Measurements from ENCODE around the gene TOMM7.
"Not testable (repeated sequence)": the region's sequence is repeated elsewhere in the genome, so short reads cannot be mapped to it uniquely, and the experiment has no call there.

Gene TOMM7

DNA sequence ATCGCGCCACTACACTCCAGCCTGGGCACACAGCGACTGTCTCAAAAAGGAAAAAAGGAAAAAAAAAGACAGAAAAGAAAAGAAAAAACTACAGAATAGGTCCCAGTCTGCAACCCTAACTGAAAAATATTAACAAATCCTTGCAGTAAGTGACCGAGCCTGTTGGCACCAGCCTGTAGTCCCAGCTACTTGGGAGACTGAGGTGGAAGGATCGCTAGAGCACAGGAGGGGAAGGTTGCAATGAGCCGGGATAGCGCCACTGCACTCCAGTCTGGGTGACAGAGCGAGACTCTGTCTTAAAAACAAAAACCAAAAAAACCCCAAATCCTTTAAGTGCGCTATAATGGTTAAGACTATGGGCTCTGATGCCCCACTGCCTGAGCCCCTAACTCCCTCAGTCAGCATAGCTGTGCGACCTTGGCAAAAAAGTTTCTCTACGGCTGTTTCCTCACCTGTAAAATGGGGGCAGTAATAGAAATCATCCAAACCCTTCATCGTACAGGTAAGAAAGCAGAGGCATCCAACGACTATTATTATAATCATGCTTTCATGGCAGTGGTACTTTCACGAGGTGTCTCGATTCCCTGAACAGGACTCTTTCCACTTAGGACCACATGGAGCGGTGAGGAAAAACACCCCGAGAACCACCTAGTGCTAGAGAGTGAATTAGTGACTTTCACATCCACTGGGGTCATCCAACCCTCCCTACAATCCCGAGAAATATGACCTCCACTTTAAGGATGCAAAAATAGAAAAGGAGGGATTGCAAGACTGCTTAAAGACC lies 755 bp downstream of the TOMM7 start:
- DNase-seq (ENCODE audit: low spot score) = peak; percentile 24

DNA sequence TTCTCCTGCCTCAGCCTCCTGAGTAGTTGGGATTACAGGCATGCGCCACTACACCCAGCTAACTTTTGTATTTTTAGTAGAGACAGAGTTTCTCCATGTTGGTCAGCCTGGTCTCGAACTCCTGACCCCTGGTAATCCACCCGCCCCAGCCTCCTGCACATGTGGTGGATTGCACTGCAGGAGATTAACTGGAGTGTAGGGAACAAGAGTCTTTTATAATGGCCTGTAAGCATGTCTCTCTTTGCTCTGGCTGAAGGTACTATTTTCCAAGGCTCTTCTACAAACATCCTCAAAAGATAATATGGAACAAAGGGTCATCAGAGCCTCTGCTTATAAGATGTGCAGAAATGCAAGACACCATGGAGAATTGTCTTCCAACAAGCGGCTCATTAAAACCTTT lies 3.2 kb downstream of the TOMM7 start:
- no peak for DNase-seq (ENCODE audit: low spot score)

DNA sequence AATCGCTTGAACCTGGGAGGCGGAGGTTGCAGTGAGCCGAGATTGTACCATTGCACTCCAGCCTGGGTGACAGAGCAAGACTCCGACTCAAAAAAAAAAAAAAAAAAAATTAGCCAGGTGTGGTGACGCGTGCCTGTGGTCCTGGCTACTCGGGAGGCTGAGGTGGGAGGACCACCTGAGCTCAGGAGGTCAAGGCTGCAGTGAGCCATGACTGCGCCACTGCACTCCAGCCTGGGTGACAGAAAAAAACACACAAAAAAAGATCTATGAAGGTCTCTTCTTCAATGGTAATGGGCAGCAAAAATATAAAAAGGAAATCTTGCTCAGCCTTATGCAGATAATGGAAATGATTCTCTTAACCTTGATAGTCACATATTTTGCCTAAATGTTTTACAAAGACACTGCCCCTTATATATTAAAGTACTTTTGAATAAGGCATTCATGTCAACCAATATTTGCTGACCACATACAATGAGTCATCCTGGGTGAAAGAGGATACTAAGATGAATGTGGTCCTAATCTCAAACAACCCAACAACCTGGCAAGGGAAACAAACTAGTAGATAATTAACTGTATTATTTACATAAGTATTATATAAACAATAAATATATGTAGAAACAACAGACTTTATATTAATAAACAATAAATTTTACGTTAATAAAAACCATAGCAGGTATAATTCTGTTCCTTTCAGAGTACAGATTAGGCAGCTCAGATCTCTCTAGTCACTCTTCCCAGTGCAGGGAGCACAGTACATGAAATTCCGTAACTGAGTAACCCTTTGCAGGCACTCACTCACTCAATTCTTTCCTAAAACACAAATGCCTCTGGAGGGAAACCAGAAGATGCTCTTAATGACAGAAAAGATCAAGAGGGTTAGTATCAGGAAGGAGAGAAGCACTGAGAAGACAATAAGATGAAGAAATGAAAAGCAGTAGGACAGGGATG lies 8.1 kb downstream of the TOMM7 start:
- peak; percentile 54 for DNase-seq (ENCODE audit: low spot score)

DNA sequence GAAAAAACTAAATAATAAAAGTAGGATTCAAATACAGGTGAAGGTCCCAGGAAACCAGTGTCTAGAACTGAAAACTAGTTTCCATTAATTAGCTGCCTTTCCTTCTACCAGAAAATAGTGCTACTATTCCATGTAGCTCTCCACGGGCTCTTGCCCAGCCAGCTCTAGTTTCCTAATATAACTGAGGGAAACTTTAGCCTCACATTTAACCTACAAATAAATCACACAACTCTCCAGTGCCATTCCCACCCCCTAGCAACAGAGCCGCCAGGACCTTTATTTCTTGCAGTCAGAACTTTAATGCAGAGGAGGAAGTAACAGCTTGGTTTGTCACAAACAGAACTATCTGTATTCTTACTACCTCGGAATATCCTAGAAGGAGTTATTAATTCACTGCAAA lies 10.3 kb downstream of the TOMM7 start:
- DNase-seq (ENCODE audit: low spot score) = no peak

DNA sequence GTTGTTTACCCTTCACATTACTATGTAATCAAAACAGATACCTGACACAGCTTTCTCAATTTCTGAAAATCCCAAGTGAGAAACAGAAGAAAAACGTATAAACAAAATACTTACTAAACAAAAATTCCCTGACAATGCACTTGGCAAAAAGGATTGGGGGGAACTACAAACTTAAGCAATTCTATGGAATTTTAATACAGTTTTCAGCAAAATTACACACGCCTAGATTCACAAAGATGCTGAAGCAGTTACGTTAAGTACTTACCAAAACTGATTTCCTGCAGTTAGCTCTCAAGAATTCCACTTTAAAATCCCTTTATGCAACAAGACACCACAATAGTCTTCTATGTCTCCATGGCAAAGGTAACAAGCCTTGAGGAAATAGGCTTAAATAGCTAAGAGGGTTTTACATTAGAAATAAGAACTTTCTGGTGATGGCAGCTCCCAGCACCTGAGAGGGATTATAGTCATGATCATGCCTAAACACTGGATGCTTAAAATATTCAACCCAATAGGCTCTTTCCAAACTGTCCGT lies 10.8 kb downstream of the TOMM7 start:
- DNase-seq (ENCODE audit: low spot score) = no peak

DNA sequence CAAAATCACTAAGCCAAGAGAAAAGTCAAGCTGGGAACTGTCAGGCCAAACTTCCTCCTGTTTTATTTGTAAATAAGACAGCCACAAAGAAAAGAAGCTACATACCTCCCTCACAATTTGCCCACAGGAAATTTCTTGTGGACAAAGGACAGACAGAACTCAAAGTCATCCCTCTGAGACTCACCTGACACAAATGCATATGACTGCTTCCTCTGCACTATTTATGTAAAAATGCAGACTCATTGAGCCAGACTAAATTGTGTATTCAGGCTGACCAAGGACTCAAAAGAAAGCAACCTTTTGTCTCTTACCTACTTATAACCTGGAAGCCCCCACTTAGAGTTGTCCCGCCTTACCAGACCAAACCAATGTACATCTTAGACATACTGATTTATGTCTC lies 11.8 kb downstream of the TOMM7 start:
- no peak for DNase-seq (ENCODE audit: low spot score)

DNA sequence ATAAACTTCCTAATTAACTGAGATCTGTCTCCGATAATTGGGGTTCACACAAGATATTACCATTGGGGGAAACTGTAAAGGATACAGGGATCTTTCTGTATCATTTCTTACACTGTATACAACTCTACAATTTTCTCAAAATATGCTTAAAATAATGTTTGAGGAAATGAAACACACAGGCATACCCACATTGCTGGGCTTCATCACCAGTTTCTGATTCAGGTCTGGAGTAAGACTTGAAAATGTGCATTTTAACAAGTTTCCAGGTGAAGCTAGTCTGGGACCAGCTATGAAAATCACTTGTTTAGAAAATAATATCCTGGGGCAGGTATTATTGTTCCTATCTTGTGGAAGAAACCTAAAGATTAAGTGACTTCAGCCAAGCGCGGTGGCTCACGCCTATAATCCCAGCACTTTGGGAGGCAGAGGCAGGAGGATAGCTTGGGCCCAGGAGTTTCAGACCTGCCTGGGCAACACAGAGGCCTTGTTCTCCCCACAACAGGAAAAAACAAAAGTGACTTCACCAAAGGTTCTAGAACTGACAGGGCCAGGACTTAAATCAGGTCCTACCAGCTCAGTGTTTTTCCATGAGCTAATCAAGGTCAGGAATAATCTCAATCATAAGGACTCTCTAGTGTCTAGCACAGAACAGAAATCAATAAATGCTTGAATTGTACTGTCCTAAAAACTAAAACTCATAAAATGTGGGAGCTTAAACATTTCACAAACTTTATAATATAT lies 12.6 kb downstream of the TOMM7 start:
- no peak for DNase-seq (ENCODE audit: low spot score)

DNA sequence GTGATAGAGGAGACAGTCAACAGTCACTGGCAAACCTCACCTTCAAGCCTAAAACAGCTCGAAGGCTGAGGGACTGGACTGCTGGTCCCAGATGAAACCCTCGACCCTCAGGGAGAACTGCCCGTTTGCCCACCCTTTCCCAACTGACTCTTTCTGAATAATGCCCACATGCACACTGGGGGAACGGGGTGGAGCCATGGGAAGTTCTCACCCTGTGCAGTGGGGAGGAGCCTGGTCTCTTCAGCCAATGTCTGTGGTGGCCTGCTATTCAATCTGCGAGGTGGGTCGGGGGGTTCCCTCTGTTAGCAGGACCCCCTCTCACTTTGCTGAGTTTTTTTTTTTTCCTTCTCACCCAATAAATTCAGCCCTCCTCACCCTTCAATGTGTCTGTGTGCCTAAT lies 14.5 kb downstream of the TOMM7 start:
- DNase-seq (ENCODE audit: low spot score) = no peak

DNA sequence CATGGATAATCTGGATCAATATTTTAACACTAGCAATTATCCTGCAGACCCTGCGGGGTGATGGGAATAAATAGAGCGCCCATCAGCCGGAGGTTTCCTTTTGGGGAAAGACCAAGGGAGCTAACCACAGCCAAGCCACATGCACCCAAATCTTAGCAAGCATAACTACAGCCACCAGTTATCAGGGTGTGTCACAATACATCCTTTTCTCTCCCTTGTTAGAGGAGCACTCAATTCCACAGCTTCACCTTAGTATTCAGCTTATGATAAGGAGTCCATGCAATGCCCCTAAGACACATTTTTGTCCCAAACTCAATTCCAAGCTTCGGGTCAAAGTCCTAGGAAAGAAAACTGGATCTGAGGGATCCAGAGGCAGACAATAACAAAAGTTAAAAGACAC lies 15.9 kb downstream of the TOMM7 start:
- no peak for DNase-seq (ENCODE audit: low spot score)

DNA sequence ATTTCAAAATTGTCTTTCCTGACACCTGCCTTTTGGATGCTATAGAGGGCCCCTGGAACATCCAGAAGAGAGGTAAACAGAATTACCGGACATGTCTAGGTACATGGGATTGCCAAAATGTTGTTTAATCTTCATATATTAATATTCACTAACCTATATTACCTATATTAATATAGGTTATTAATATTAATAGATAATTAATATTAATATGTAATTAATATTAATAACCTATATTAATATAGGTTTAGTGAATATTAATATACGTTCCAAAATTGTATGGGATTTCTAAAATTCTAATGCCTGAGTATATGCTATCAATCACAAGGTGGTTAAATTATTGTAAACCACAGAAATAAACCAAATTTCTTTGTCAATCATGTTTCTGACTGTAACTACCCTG lies 17.4 kb downstream of the TOMM7 start:
- DNase-seq (ENCODE audit: low spot score) = no peak

DNA sequence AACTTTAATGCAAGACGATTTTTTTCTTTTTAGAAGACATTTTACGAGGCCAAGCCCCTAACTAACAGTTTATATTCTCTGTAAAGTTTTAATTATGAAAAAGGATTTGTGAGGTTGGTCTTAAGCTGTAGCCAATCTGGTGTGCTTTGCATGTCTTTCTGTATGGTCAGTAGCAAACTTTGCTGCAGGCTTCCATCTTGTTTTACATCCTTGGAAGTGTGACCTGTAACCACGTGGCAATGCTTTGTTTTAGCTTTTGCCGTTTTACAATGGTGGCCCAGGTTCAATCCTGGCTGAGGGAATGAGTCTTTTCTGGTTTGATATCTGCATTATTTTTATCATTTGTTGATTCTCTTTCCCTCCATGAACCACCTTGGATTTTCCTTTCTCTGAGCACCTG lies 19.8 kb downstream of the TOMM7 start:
- not testable (repeated sequence) for DNase-seq (ENCODE audit: low spot score)

DNA sequence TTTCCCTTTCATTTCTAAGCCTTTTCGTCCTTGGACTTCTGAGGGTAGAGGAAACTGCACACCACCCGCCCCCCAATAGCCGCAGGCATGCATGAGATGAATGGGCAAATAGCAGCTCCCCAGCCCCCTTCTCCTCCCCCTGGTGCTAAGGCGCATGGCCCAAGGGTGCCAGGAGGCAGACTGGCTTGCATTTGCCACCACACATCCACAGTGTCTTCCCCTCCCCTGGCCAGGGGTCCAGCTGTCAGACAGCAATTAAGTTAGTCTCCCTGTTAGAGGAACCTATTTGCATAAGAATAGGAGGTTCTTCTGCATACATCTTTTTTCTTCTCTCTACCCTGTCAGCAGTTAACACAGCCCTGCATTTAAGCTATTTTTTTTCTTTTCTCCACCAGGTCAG lies 20.2 kb downstream of the TOMM7 start:
- no peak for DNase-seq (ENCODE audit: low spot score)

DNA sequence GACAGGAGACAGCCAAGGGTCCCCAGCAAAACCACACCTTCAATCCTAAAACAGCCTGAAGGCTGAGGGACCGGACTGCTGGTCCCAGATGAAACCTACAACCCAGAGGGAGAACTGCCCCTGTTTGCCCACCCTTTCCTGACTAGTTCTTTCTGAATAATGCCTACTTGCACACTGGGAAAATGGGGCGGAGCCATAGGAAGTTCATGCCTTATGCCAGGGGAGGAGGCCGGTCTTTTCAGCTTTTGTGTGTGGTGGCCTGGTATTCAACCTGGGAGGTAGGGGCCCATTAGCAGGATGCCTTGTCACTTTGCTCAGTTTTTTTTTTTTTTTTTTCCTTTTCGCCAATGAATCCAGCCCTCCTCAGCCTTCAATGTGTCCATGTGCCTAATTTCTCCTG lies 20.7 kb downstream of the TOMM7 start:
- no peak for DNase-seq (ENCODE audit: low spot score)

DNA sequence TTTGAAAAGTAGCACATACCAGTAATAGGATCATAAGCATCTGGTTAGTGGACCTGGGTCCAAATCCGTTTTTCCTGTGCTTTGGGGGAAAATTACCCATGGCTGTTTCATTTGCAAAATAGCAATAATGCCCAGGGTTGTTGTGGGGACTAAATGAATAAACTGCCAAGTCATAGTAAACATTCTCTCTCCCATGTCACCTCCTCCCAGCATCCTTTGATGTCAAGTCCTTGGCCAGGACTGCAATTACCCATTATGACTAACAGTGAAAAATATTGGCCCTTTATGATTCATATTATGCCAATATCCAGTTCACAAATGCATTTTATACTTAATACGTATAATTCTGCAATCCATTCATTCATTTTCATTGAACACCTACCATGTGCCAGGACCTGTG lies 23.0 kb downstream of the TOMM7 start:
- DNase-seq (ENCODE audit: low spot score) = no peak

DNA sequence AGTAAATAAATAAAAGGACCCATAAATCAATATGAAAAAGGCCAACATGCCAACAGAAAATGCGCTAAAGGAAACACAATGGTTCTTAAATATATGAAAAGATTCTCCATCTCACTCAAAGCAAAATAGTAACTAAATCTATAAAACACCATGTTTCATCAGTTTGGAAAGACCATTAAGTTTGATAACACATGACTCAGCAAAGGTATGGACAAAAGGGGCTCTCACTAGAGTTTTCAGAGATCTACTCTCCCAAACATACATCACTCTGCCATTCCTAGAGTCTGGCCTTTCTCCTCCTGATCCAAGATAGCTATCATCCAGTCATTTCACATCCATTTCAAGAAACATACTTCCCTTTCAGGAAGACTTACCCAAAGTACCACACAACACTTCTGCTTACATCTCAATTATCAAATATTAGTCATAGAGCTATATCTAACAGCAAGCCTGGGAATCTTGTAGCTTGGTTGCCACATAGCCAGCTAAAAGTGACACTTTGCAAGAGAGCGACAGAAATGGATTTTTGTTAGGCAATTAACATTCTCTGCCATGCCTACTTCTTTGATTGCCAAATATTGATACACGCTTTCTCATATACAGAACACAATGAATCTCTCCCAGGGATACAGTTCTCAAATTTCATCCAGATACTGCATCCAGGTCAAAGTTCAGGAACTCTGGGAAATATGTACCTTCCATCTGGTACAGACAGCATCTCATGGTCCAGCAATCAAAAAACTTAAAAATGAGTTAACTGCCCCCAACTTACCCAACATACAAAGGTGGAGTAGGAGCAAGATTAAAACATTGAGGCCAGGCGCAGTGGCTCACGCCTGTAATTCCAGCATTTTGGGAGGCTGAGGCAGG lies 28.8 kb downstream of the TOMM7 start:
- DNase-seq (ENCODE audit: low spot score) = no peak

DNA sequence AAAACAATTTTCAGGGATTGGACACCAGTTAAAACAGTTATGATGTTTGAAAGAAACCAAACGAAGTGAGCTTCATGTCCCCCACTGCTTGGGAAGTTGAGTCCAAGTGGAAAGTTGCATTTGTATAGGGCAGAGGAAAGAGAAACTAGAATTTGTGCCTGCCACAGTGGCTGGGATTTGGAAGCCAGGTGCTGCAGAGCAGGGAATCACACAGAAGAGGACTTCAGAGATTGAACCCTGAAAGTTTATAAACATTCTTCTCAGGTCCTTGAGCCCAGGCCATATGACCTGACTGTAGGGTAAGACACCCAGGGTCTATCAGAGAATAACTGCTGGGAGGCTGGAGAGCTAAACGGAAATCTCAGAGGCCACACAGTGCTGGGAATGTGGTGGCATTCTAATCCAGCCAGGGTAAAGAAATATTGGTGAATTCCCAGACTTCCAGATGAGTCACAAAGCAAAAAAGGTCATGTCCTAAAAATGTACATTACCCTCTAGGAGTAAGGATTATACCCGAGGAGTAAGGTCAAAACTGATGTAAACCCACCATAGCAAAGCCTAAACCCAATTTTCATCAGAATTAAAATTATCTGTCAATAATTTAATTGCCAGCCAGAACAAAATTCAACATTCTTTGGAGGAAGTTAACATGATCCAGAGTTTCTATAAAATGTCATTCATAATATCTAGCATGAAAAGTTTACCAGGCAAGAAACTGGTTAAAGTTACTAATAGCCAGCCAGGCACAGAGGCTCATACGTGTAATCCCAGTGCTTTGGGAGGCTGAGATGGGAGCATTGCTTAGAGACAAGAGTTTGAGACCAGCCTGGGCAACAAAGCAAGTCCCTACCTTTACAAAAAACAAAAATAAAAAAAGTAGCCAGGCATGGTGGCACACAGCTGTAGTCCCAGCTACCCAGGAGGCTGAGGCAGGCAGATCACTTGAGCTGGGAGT lies 31.2 kb downstream of the TOMM7 start:
- DNase-seq (ENCODE audit: low spot score) = peak; percentile 23

DNA sequence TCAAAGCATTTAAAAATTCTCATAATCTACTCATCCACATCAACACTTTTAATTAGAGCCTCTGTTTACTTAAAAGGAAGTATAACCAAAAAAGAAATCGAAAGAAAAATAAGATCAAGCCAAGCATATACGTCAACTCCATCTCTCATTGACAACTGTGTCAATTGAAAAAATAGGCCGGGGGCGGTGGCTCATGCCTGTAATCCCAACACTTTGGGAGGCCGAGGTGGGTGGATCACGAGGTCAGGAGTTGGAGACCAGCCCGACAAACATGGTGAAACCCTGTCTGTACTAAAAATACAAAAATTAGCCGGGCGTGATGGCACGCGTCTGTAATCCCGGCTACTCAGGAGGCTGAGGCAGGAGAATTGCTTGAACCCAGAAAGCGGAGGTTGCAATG lies 32.0 kb downstream of the TOMM7 start:
- not testable (repeated sequence) for DNase-seq (ENCODE audit: low spot score)

DNA sequence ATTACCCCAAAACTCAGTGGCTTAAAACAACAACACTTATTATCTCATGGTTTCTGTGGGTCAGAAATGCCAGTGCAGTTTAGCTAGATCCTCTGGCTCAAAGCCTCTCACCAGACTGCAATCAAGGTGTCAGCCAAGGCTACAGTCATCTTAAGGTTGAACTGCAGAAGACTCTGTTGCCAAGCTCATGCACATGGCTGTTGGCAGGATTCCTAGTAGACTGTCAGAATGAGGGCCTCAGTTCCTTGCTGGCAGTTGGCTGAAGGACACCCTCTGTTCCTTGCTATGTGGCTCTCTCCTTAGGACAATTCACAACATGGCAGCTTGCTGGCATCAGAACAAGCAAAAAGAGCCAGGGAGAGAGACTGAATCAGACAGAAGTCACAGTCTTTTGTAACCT lies 34.7 kb downstream of the TOMM7 start:
- no peak for DNase-seq (ENCODE audit: low spot score)

DNA sequence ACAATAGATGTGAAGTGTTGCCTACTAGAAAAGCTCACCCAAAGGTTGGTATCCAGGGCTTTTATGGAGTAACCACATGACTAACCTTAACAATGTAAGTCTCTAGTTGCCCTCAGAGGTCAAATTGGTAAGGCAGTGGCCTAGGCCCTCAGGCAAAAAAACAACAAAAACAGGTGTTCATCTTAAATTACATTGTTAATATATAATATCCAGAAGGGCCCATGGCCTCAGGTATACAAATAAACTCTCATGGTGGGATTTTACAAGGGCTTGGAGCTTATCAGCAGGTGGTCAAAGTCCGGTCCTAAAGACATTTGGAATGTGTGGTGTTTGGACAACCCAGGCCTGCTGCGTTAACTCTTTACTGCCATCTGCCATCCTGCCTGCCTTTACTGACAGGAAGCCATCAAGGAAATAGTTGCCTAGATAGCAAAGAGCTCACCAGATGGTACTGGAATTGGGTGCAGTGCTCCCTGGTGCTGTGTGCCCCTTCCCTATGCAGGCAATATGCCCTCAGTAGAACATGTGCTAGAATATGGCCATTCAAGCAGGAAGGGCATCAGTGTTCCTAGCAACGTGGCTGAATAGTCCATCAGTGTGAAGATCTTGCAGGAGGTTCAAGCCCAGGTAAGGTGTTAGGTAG lies 36.2 kb downstream of the TOMM7 start:
- no peak for DNase-seq (ENCODE audit: low spot score)

DNA sequence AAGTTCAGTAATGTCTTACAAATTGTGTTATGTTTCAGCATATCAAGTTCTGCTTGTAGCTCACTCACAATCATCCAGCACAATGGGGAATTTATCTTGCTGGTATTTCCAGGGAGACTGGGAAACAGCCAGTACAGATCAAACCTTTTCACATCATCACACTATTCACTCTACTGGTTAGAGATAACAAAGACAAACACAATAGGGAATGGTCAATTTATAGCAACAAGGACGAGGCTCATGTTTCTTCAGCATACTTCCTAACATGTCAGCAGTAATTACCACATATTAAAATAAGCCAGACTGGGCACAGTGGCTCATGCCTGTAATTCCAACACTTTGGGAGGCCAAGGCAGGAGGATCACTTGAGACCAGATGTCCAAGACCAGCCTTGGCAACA lies 38.3 kb downstream of the TOMM7 start:
- DNase-seq (ENCODE audit: low spot score) = no peak

All from kidney tubule cell (primary cell).